Endodermal cell (in vitro differentiated cells): Measurements from ENCODE around the gene OXSR1. TPM values are rescaled to one million over a fixed set of nuclear protein-coding genes. Genes with fewer than 3 reads are reported as not detected.
"Not testable (repeated sequence)": the region's sequence is repeated elsewhere in the genome, so short reads cannot be mapped to it uniquely, and the experiment has no call there.

Experiments used
- DNase-seq: peaks from one replicate; pipeline ENCODE4 v3.0.0-alpha.2; 2017
- H3K27ac ChIP-seq: 2 replicates; pipeline ENCODE4 v1.5.1; 2013; ENCODE audit warnings: mild to moderate bottlenecking, low read depth, low read length, moderate library complexity
- H3K27me3 ChIP-seq: 2 replicates; pipeline ENCODE4 v1.6.1; 2013; ENCODE audit warnings: mild to moderate bottlenecking, low read length, moderate library complexity; ENCODE audit not compliant: insufficient read depth, control insufficient read depth, poor library complexity, severe bottlenecking
- H3K36me3 ChIP-seq: 2 replicates; pipeline ENCODE4 v1.7.0; 2013; ENCODE audit warnings: mild to moderate bottlenecking, low read length, moderate library complexity; ENCODE audit not compliant: control insufficient read depth, insufficient read depth
- H3K4me1 ChIP-seq: one replicate; pipeline ENCODE4 v1.7.0; 2013; ENCODE audit warnings: low read length; ENCODE audit not compliant: control insufficient read depth, insufficient read depth
- H3K4me3 ChIP-seq: 2 replicates; pipeline ENCODE4 v1.5.1; 2013; ENCODE audit warnings: mild to moderate bottlenecking, low read length, moderate library complexity
- H3K9ac ChIP-seq: 2 replicates; pipeline ENCODE4 v1.6.1; 2013; ENCODE audit warnings: mild to moderate bottlenecking, low read length, moderate library complexity; ENCODE audit not compliant: poor library complexity, severe bottlenecking; ENCODE audit errors: extremely low read depth
- H3K9me3 ChIP-seq: 2 replicates; pipeline ENCODE4 v1.6.1; 2013; ENCODE audit warnings: mild to moderate bottlenecking, low read length, moderate library complexity; ENCODE audit not compliant: control insufficient read depth
- H3K27ac Mint-ChIP-seq: 2 replicates; pipeline ENCODE4 v1.8.0; 2020; ENCODE audit warnings: mixed read lengths
- H3K27me3 Mint-ChIP-seq: 2 replicates; pipeline ENCODE4 v1.8.0; 2021; ENCODE audit warnings: mild to moderate bottlenecking, mixed read lengths; ENCODE audit not compliant: insufficient read depth
- H3K36me3 Mint-ChIP-seq: 2 replicates; pipeline ENCODE4 v1.8.0; 2020; ENCODE audit warnings: low read depth, mixed read lengths
- H3K4me1 Mint-ChIP-seq: 2 replicates; pipeline ENCODE4 v1.8.0; 2020; ENCODE audit warnings: mixed read lengths
- H3K4me3 Mint-ChIP-seq: 2 replicates; pipeline ENCODE4 v1.8.0; 2020; ENCODE audit warnings: mild to moderate bottlenecking, moderate library complexity, mixed read lengths
- H3K9me3 Mint-ChIP-seq: 2 replicates; pipeline ENCODE4 v1.8.0; 2020; ENCODE audit warnings: mild to moderate bottlenecking, mixed read lengths
- WGBS, 2 experiments: methylation state at CpG; one replicate each; pipeline versions ENCODE4 v1.1.5 to v1.1.7; 2013; ENCODE audit warnings: missing lambda C conversion rate in 2 of 2, mixed read lengths in 1 of 2; ENCODE audit not compliant: insufficient coverage in 1 of 2, insufficient read length in 1 of 2; 5-methylcytosine and 5-hydroxymethylcytosine counted together
- total RNA-seq, 2 donors: library from RNA; stranded (reverse); fragmentation: NEBNext Ultra II Directional in 1 of 2; extraction: Animal tissue kit (Norgen Biotek cat#: 25700) in 1 of 2; gene quantifications; 2 replicates in 1 of 2; 3 replicates in 1 of 2; pipeline ENCODE4 v1.2.1, GENCODE V29; 2021
- TF ChIP-seq, protein P1 (sequence below): fragments of 200-600 bp; sonication (generic); conservative IDR thresholded peaks from 2 replicates; pipeline ENCODE4 v1.5.0; 2021; ENCODE audit warnings: antibody characterized with exemption, mild to moderate bottlenecking

The OXSR1 gene
- total RNA-seq, 2 donors from 2014 or later = 41.9 to 55.5 TPM

DNA sequence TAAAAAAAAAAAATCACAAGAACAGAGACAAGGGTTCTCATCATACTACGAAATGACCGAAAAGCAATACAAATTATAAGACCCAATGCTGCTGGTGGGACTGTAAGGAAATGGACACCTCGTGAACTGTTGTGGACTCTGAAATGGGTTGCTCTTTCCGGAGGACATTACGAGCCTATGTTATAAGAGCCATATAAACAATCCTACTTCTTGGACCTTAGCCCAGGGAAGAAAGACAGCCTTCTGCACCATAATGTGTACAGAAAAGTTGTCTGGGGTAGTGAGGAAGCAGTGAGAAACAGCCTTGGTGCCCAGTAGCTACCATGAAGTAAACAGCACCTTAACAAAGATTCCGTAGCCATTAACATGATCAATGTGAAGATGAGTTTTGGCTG lies 119.4 kb downstream of the OXSR1 start:
- DNase-seq = no peak
- H3K4me1 Mint-ChIP-seq = peaks cover 6% of the 10 kb centered on the region
- H3K27ac Mint-ChIP-seq = no peak overlapping the region
- TF ChIP-seq, protein P1, sequence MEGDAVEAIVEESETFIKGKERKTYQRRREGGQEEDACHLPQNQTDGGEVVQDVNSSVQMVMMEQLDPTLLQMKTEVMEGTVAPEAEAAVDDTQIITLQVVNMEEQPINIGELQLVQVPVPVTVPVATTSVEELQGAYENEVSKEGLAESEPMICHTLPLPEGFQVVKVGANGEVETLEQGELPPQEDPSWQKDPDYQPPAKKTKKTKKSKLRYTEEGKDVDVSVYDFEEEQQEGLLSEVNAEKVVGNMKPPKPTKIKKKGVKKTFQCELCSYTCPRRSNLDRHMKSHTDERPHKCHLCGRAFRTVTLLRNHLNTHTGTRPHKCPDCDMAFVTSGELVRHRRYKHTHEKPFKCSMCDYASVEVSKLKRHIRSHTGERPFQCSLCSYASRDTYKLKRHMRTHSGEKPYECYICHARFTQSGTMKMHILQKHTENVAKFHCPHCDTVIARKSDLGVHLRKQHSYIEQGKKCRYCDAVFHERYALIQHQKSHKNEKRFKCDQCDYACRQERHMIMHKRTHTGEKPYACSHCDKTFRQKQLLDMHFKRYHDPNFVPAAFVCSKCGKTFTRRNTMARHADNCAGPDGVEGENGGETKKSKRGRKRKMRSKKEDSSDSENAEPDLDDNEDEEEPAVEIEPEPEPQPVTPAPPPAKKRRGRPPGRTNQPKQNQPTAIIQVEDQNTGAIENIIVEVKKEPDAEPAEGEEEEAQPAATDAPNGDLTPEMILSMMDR = no peak
- Histone ChIP-seq H3K4me3 (no peak overlapping the region), H3K27me3 (no peaks in the 10 kb centered on the region), H3K4me1 (no peaks in the 10 kb centered on the region), H3K9me3 (peaks cover 13% of the 10 kb centered on the region), H3K27ac (no peak overlapping the region), H3K9ac (no peak overlapping the region), H3K36me3 (no peaks in the 10 kb centered on the region)
- no peaks in the 10 kb centered on the region for H3K9me3 Mint-ChIP-seq
- 94% methylated on average over 6 of the region's 6 CpGs; no CpG with 5 or more reads in 1 of the 2 experiments for WGBS, 2 experiments
- H3K4me3 Mint-ChIP-seq = no peak overlapping the region
- peaks cover 3% of the 10 kb centered on the region for H3K27me3 Mint-ChIP-seq
- no peaks in the 10 kb centered on the region for H3K36me3 Mint-ChIP-seq

DNA sequence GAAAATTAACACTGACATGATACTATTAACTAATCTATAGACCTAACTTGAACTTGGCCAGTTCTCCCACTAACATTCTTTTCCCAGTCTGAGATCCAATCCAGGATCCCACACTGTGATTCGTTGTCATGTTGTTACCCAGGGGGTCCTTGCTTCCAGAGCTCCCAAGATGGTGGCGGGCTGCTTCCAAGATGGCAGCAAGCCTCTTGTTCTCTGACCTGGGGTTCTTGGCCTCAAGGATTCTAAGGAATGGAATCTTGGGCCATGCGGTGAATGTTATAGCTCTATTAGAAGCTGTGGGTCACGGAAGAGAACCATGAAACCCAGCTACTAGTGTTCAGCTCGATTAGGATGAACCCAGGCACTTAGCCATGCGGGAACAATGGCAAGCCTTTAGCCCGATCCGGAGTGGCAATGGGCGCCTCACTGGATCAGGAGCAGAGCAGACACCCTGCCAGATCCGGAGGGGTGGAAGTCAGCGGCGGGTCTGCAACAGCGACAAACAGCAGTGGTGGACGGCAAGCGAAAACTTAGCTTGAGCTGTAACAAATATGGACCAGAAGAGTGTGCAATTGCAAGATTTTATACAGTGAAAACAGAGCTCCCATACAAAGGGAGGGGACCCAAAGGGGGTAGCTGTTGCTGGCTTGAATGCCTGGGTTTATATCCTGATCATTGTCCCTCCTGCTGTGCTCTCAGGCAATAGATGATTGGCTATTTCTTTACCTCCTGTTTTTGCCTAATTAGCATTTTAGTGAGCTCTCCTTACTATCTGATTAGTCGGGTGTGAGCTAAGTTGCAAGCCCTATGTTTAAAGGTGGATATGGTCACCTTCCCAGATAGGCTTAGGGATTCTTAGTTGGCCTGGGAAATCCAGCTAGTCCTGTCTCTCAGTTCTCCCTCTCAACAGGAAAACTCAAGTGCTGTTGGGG lies 124.2 kb downstream of the OXSR1 start:
- not testable (repeated sequence) for H3K9me3 ChIP-seq, H3K4me3 ChIP-seq, H3K36me3 Mint-ChIP-seq, H3K27me3 ChIP-seq, DNase-seq, H3K4me3 Mint-ChIP-seq, H3K27me3 Mint-ChIP-seq, H3K9me3 Mint-ChIP-seq, H3K27ac ChIP-seq, H3K4me1 ChIP-seq, H3K27ac Mint-ChIP-seq, H3K36me3 ChIP-seq, H3K9ac ChIP-seq
- H3K4me1 Mint-ChIP-seq = peaks cover 26% of the 10 kb centered on the region
- WGBS, 2 experiments = 89 to 90% methylated on average over 12 to 16 of the region's 16 CpGs

DNA sequence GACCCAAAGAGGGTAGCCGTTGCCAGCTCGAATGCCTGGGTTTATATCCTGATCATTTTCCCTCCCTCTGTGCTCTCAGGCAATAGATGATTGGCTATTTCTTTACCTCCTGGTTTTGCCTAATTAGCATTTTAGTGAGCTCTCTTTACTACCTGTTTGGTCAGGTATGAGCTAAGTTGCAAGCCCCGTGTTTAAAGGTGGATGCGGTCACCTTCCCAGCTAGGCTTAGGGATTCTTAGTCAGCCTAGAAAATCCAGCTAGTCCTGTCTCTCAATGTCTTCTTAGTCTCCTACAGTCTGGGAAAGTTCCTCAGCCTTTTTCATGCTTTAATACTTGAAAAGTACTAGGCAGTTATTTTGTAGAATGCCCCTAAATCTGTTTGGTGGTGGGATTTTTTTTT lies 131.7 kb downstream of the OXSR1 start:
- WGBS, 2 experiments = 93 to 94% methylated on average over 3 to 4 of the region's 4 CpGs
- H3K4me3 ChIP-seq, H3K27me3 Mint-ChIP-seq, H3K27me3 ChIP-seq, H3K27ac Mint-ChIP-seq, H3K9me3 Mint-ChIP-seq, H3K36me3 ChIP-seq, H3K4me3 Mint-ChIP-seq, H3K36me3 Mint-ChIP-seq, H3K4me1 ChIP-seq, H3K27ac ChIP-seq, H3K9me3 ChIP-seq, DNase-seq, H3K9ac ChIP-seq: not testable (repeated sequence)
- H3K4me1 Mint-ChIP-seq = peaks cover 38% of the 10 kb centered on the region

DNA sequence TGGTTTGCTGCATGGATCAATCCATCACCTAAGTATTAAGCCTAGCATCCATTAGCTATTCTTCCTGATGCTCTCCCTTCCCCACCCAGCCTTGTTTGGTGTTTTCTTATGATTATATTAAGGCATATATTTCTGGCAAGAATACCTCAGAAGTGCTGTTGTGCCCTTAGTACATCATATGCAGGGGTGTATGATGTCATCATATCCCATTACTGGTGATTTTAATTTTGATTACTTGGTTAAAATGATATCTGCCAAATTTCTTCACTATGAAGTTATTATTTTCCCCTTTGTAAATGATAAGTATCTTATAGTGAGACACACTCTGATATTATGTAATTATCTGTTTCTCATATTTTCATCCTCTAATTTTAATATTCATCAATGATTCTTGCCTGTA lies 132.2 kb downstream of the OXSR1 start:
- H3K9me3 Mint-ChIP-seq = no peaks in the 10 kb centered on the region
- H3K36me3 Mint-ChIP-seq = no peaks in the 10 kb centered on the region
- Histone ChIP-seq H3K36me3 (no peaks in the 10 kb centered on the region), H3K9me3 (no peaks in the 10 kb centered on the region), H3K9ac (no peak overlapping the region), H3K4me1 (peaks cover 5% of the 10 kb centered on the region), H3K4me3 (no peak overlapping the region), H3K27me3 (no peaks in the 10 kb centered on the region), H3K27ac (no peak overlapping the region)
- H3K27ac Mint-ChIP-seq = no peak overlapping the region
- no peak for DNase-seq
- peaks cover 1% of the 10 kb centered on the region for H3K27me3 Mint-ChIP-seq
- peaks cover 36% of the 10 kb centered on the region for H3K4me1 Mint-ChIP-seq
- TF ChIP-seq, protein P1 = no peak
- no peak overlapping the region for H3K4me3 Mint-ChIP-seq
